ENCODE results near the gene CHN1.

DNA sequence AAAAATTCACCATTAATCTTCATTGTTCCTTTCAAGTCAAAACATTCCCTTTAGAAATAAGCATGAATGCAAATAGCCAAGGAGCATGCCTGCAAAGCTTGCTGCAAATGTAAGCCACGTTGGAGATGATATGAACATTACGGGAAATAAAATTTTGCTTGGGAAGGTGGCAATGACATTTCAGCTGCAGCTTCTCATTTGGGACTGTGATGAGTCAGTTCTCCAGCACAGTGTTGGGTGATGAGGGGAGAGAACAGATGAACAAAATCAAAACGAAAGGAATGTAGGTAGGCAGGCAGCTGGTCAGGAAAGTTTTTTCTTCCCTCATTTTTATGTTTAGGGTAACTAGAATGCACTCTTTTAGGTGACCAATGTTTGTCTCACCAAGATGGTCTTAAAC lies 175.6 kb downstream of the CHN1 start:
- TF ChIP-seq, protein P1, sequence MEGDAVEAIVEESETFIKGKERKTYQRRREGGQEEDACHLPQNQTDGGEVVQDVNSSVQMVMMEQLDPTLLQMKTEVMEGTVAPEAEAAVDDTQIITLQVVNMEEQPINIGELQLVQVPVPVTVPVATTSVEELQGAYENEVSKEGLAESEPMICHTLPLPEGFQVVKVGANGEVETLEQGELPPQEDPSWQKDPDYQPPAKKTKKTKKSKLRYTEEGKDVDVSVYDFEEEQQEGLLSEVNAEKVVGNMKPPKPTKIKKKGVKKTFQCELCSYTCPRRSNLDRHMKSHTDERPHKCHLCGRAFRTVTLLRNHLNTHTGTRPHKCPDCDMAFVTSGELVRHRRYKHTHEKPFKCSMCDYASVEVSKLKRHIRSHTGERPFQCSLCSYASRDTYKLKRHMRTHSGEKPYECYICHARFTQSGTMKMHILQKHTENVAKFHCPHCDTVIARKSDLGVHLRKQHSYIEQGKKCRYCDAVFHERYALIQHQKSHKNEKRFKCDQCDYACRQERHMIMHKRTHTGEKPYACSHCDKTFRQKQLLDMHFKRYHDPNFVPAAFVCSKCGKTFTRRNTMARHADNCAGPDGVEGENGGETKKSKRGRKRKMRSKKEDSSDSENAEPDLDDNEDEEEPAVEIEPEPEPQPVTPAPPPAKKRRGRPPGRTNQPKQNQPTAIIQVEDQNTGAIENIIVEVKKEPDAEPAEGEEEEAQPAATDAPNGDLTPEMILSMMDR (IDR thresholded peaks at IDR 0.05), result no peak
- no peak for TF ChIP-seq POLR2A (IDR thresholded peaks at IDR 0.05)
